ENCODE measurements around the gene SLC35F6.

The SLC35F6 gene

DNA sequence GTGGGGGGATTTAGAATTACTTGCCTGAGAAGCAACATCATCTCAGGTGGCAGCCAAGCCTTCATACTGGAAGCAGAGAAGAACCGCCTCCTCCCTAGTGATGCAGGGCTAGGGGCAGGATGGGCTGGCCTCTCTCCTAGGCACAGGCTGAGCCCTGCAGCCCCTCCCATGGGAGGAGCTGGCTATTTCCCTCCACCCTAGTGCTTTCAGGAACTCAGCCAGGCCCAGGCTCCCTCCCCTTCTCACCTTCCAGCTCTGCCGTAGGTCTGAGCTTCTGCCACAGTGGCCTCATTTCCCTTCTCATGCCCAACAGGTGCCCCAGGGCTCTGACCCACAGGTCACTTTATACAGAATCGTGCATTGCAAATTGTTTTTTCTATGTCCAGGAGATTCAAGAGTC, 52.8 kb downstream of the SLC35F6 start:
- TF ChIP-seq CTCF (IDR thresholded peaks at IDR 0.05; ENCODE audit: low read depth, low read length), result no peak
- no peak overlapping the region for H3K4me3 ChIP-seq (ENCODE audit: low read depth, low read length)

DNA sequence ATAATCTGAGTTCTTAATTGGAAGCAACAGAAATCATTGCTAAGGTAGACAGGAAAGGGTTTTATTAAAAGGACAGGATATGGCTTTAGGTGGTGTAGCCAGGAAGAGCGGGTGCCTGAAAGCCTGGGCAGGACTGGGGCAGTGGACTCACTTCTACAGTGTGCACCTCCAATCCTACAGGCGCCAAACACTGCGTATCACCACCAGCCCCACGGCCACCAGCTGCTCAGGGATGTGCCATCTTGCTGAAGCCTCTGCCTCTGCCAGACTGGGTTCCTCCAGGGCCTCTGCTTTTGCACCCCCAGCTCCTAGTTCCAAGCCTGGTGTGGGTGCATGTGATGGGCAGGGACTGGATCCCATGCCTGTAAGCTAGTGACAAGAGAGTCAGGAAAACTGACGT, 54.2 kb downstream of the SLC35F6 start:
- TF ChIP-seq CTCF (IDR thresholded peaks at IDR 0.05; ENCODE audit: low read depth, low read length), result no peak
- no peak overlapping the region for H3K4me3 ChIP-seq (ENCODE audit: low read depth, low read length)

- no peak overlapping the region for H3K4me3 ChIP-seq (ENCODE audit: low read depth, low read length)
- no peak for TF ChIP-seq CTCF (IDR thresholded peaks at IDR 0.05; ENCODE audit: low read depth, low read length)
These were observed 54.9 kb downstream of the SLC35F6 start for GRCh38 chr2:26818972-26819371.

GRCh38 chr2:26820932-26821331, 56.8 kb downstream of the SLC35F6 start:
- TF ChIP-seq CTCF (IDR thresholded peaks at IDR 0.05; ENCODE audit: low read depth, low read length), result no peak

DNA sequence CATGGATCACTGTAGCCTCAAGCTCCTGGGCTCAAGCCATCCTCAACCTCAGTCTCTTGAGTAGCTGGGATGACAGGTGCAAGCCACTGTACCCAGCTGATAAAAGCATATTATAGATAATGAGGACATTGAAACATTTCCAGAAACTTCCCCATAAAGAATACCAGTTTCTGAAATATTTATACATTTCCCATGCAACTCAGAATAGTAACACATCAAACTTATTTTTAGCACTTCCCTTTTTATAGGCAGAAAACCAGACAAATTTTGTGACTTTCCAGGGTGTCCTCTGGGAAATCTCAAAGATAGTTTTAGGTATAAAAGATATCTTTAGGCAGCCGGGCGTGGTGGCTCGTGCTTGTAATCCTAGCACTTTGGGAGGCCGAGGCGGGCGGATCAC, 58.8 kb downstream of the SLC35F6 start:
- TF ChIP-seq CTCF (IDR thresholded peaks at IDR 0.05; ENCODE audit: low read depth, low read length), result no peak
- no peak overlapping the region for H3K4me3 ChIP-seq (ENCODE audit: low read depth, low read length)

More at GRCh38 chr2:26820932-26821331, 56.8 kb downstream of the SLC35F6 start:
- no peak overlapping the region for H3K4me3 ChIP-seq (ENCODE audit: low read depth, low read length)

All from WI38 (cell line).